DND-41 (cell line): Measurements from ENCODE around the gene COA5.

Experiments
- CTCF ChIP-seq: IDR thresholded peaks from 2 replicates; pipeline ENCODE4 v1.5.1; 2012; ENCODE audit warnings: borderline replicate concordance, low read length, moderate library complexity, mild to moderate bottlenecking; ENCODE audit not compliant: poor library complexity, severe bottlenecking; ENCODE audit errors: extremely low read depth
- EZH2 ChIP-seq: IDR thresholded peaks from 3 replicates; pipeline ENCODE4 v1.6.1; 2012; ENCODE audit warnings: borderline replicate concordance, low read depth, mild to moderate bottlenecking, moderate library complexity, low read length, inconsistent platforms; ENCODE audit not compliant: severe bottlenecking

- TF ChIP-seq CTCF, result no peak
- no peak for TF ChIP-seq EZH2
Measured at GRCh38 chr2:98608962-98609604, 771 bp upstream of the COA5 start.
